Effector memory CD8-positive, alpha-beta T cell (primary cell): ENCODE data around the gene KICS2.

ENCODE experiments used
- ATAC-seq: fragments of 150-1000 bp; cut with Tn5 transposase; replicated peaks from 2 replicates; pipeline ENCODE4 v1.10.0; 2021; ENCODE audit warnings: mild to moderate bottlenecking, moderate library complexity
- DNase-seq, 3 experiments: peaks; one replicate each; pipeline ENCODE4 v3.0.0; 2021
- H3K27ac Mint-ChIP-seq, 2 donors: one replicate each; pipeline ENCODE4 v1.8.0; 2022; ENCODE audit warnings: mild to moderate bottlenecking in 2 of 2, mixed read lengths in 2 of 2, moderate library complexity in 2 of 2
- H3K27me3 Mint-ChIP-seq, 2 donors: one replicate each; pipeline ENCODE4 v1.8.0; 2022; ENCODE audit warnings: mixed read lengths in 2 of 2
- H3K36me3 Mint-ChIP-seq: one replicate; pipeline ENCODE4 v1.8.0; 2022; ENCODE audit warnings: mild to moderate bottlenecking, moderate library complexity, mixed read lengths; ENCODE audit not compliant: insufficient read depth
- H3K4me1 Mint-ChIP-seq, 2 donors: one replicate each; pipeline ENCODE4 v1.8.0; 2022; ENCODE audit warnings: low read depth in 2 of 2, mixed read lengths in 2 of 2
- H3K4me3 Mint-ChIP-seq, 2 donors: one replicate each; pipeline ENCODE4 v1.8.0; 2022; ENCODE audit warnings: mild to moderate bottlenecking in 2 of 2, mixed read lengths in 2 of 2, moderate library complexity in 2 of 2
- H3K9me3 Mint-ChIP-seq, 2 donors: one replicate each; pipeline ENCODE4 v1.8.0; 2022; ENCODE audit warnings: mixed read lengths in 2 of 2
- total RNA-seq, 9 experiments: gene quantifications; one replicate each; lab custom pipeline; 2026; lab: John Stamatoyannopoulos, UW

The KICS2 gene
- total RNA-seq: 10.1 to 25.7 (median 16.1) reads per million in 9 experiments

- H3K27ac Mint-ChIP-seq: peak within 1 kb of the TSS; percentile 98 to 99
- ATAC-seq: peak; percentile 91
- peak; percentile 86 to 92 (median 90) for DNase-seq
- H3K9me3 Mint-ChIP-seq: no peaks in the 10 kb centered on the region
- peak within 1 kb of the TSS; percentile 96 to 97 for H3K4me3 Mint-ChIP-seq
- peaks cover 11 to 14% of the 10 kb centered on the region in 2 donors for H3K27me3 Mint-ChIP-seq
- H3K36me3 Mint-ChIP-seq: peaks cover 21% of the 10 kb centered on the region
- peaks cover 12 to 18% of the 10 kb centered on the region in 2 donors for H3K4me1 Mint-ChIP-seq
These were observed at the start of gene KICS2 for GRCh38 chr12:64222009-64222765. Gene KICS2 (minus strand): TSS chr12:64222296. CDS start chr12:64222237, 59 bp downstream.

GRCh38 chr12:64270411-64270810 is 48.3 kb upstream of the KICS2 start:
- H3K9me3 Mint-ChIP-seq: no peaks in the 10 kb centered on the region
- no peak overlapping the region for H3K4me3 Mint-ChIP-seq
- no peak for DNase-seq
- H3K4me1 Mint-ChIP-seq: no peaks in the 10 kb centered on the region
- no peaks in the 10 kb centered on the region for H3K36me3 Mint-ChIP-seq
- ATAC-seq: no peak
- no peak overlapping the region for H3K27ac Mint-ChIP-seq
- peaks cover 16 to 36% of the 10 kb centered on the region in 2 donors for H3K27me3 Mint-ChIP-seq

GRCh38 chr12:64269161-64269560 is 47.1 kb upstream of the KICS2 start:
- no peaks in the 10 kb centered on the region for H3K4me1 Mint-ChIP-seq

GRCh38 chr12:64268409-64268808 is 46.3 kb upstream of the KICS2 start:
- Mint-ChIP-seq H3K27me3 (peaks cover 16 to 37% of the 10 kb centered on the region in 2 donors), H3K4me3 (no peak overlapping the region)
- no peak for ATAC-seq

More at GRCh38 chr12:64269161-64269560, 47.1 kb upstream of the KICS2 start:
- no peak overlapping the region for H3K27ac Mint-ChIP-seq
- DNase-seq (no peak), ATAC-seq (no peak)
- no peaks in the 10 kb centered on the region for H3K9me3 Mint-ChIP-seq
- no peak overlapping the region for H3K4me3 Mint-ChIP-seq
- peaks cover 16 to 45% of the 10 kb centered on the region in 2 donors for H3K27me3 Mint-ChIP-seq
- H3K36me3 Mint-ChIP-seq: no peaks in the 10 kb centered on the region

DNA sequence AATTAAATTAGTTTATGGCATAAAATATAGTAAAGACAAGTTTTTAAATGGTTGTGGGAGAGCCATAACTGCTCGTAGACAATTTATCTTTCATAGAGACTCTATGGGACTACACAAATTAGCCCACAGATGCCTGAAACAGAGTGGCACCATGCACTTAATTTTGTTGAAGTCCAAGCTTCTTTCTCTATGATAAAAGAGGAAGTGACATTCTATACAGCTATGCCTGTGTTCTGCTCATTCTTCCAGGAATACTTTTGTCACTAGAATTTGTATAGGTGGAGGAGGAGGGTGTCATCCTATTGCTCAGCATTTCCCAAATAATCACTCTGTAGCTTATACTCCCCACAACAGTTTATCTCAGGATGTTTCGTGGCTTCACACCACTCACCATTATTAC is 43.7 kb upstream of the KICS2 start:
- Mint-ChIP-seq H3K4me3 (no peak overlapping the region), H3K4me1 (no peaks in the 10 kb centered on the region), H3K9me3 (no peaks in the 10 kb centered on the region), H3K27ac (no peak overlapping the region), H3K27me3 (peaks cover 16 to 36% of the 10 kb centered on the region in 2 donors), H3K36me3 (no peaks in the 10 kb centered on the region)
- no peak for ATAC-seq
- no peak for DNase-seq

More at GRCh38 chr12:64268409-64268808, 46.3 kb upstream of the KICS2 start:
- Mint-ChIP-seq H3K4me1 (no peaks in the 10 kb centered on the region), H3K9me3 (no peaks in the 10 kb centered on the region), H3K27ac (no peak overlapping the region), H3K36me3 (no peaks in the 10 kb centered on the region)
- no peak for DNase-seq

- H3K4me1 Mint-ChIP-seq: no peaks in the 10 kb centered on the region
- peaks cover 13 to 27% of the 10 kb centered on the region in 2 donors for H3K27me3 Mint-ChIP-seq
- ATAC-seq (no peak), DNase-seq (no peak)
- no peak overlapping the region for H3K27ac Mint-ChIP-seq
- no peaks in the 10 kb centered on the region for H3K9me3 Mint-ChIP-seq
- no peaks in the 10 kb centered on the region for H3K36me3 Mint-ChIP-seq
- H3K4me3 Mint-ChIP-seq: no peak overlapping the region
These were observed 39.7 kb upstream of the KICS2 start for GRCh38 chr12:64261813-64262212.

GRCh38 chr12:64258576-64258975 is 36.5 kb upstream of the KICS2 start:
- DNase-seq (no peak), ATAC-seq (no peak)
- H3K36me3 Mint-ChIP-seq: no peaks in the 10 kb centered on the region
- H3K4me3 Mint-ChIP-seq: no peak overlapping the region
- H3K4me1 Mint-ChIP-seq: peaks cover 5% of the 10 kb centered on the region in 2 donors
- H3K27ac Mint-ChIP-seq: no peak overlapping the region
- H3K9me3 Mint-ChIP-seq: no peaks in the 10 kb centered on the region
- H3K27me3 Mint-ChIP-seq: peaks cover 4 to 7% of the 10 kb centered on the region in 2 donors

GRCh38 chr12:64256166-64256800 is 34.2 kb upstream of the KICS2 start:
- no peak overlapping the region for H3K4me3 Mint-ChIP-seq
- DNase-seq (peak; percentile 6 to 13 (median 12)), ATAC-seq (no peak)
- no peak overlapping the region for H3K27ac Mint-ChIP-seq
- peaks cover 0 to 4% of the 10 kb centered on the region in 2 donors for H3K27me3 Mint-ChIP-seq
- no peaks in the 10 kb centered on the region for H3K9me3 Mint-ChIP-seq
- no peaks in the 10 kb centered on the region for H3K36me3 Mint-ChIP-seq
- H3K4me1 Mint-ChIP-seq: peaks cover 5% of the 10 kb centered on the region in 2 donors

GRCh38 chr12:64255249-64255648 is 33.2 kb upstream of the KICS2 start:
- peaks cover 0 to 11% of the 10 kb centered on the region in 2 donors for H3K27me3 Mint-ChIP-seq
- peaks cover 5% of the 10 kb centered on the region in 2 donors for H3K4me1 Mint-ChIP-seq
- no peak overlapping the region for H3K27ac Mint-ChIP-seq
- ATAC-seq: no peak
- H3K9me3 Mint-ChIP-seq: no peaks in the 10 kb centered on the region
- no peaks in the 10 kb centered on the region for H3K36me3 Mint-ChIP-seq
- DNase-seq: no peak
- H3K4me3 Mint-ChIP-seq: no peak overlapping the region

DNA sequence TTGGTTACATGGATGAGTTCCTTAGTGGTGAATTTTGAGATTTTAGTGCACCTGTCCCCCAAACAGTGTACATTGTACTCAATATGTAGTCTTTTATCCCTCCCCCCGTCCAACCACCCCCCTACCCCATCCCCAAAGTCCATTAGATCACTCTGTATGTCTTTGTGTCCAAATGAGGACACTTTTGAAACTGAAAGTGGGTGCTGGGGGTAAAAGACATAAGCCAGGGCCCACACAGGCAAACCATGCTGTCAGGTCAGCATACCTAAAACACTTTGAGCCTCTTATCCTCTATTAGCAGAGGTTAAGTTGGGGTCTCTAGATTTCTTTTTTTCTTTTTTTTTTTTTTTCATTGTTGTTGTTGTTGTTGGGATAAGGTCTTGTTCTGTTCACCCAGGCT is 31.3 kb upstream of the KICS2 start:
- Mint-ChIP-seq H3K9me3 (no peaks in the 10 kb centered on the region), H3K36me3 (no peaks in the 10 kb centered on the region), H3K27ac (no peak overlapping the region), H3K4me3 (no peak overlapping the region), H3K4me1 (peaks cover 5% of the 10 kb centered on the region in 2 donors), H3K27me3 (peaks cover 0 to 7% of the 10 kb centered on the region in 2 donors)
- ATAC-seq (no peak), DNase-seq (no peak)

DNA sequence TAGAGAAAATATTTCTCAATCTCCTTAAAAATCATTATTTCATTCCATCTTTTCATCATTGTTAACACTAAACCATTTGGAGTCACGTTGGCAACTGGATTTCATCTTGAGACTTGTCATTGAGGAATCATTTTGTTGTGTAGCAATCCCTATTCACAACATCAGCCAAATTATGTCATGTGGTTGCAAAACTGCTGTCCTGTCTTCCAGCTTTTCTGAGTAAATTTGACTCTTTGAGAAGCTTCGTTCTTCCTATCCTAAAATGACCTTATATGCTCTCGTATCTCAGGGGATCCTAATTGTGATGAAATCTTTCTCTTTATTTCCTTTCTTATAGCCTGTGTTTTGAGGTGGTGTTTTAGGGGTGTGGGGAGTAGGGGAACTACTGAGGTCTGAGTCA is 30.6 kb upstream of the KICS2 start:
- H3K27ac Mint-ChIP-seq: no peak overlapping the region
- peaks cover 5% of the 10 kb centered on the region in 2 donors for H3K4me1 Mint-ChIP-seq
- DNase-seq: no peak
- ATAC-seq: no peak
- no peaks in the 10 kb centered on the region for H3K9me3 Mint-ChIP-seq
- H3K27me3 Mint-ChIP-seq: peaks cover 0 to 7% of the 10 kb centered on the region in 2 donors
- no peak overlapping the region for H3K4me3 Mint-ChIP-seq
- no peaks in the 10 kb centered on the region for H3K36me3 Mint-ChIP-seq

GRCh38 chr12:64243809-64244208 is 21.7 kb upstream of the KICS2 start:
- no peaks in the 10 kb centered on the region for H3K4me1 Mint-ChIP-seq
- H3K27ac Mint-ChIP-seq: no peak overlapping the region
- no peaks in the 10 kb centered on the region for H3K9me3 Mint-ChIP-seq

DNA sequence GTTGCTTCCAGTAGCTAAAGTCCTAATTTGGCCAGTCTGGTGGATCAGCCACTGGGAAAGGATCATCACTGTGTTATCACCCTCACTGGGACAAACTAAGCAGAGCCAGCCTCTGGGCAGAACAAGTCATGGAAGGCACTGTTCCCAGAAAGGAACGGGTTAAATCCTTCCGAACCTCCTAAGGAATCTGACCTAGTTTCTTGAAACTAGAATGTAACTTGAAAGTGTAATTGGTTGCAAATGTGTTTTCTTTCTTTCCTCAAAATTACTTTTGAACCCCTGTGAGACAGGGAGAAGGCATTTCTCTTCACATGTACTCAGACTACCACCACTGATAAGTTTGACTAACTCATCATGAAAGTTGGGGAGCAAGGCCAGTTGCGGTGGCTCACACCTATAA is 18.7 kb upstream of the KICS2 start:
- no peak for ATAC-seq
- H3K4me1 Mint-ChIP-seq: no peaks in the 10 kb centered on the region
- H3K4me3 Mint-ChIP-seq: no peak overlapping the region
- peaks cover 0 to 12% of the 10 kb centered on the region in 2 donors for H3K27me3 Mint-ChIP-seq
- H3K9me3 Mint-ChIP-seq: no peaks in the 10 kb centered on the region
- H3K36me3 Mint-ChIP-seq: no peaks in the 10 kb centered on the region
- no peak for DNase-seq
- H3K27ac Mint-ChIP-seq: no peak overlapping the region

More at GRCh38 chr12:64243809-64244208, 21.7 kb upstream of the KICS2 start:
- Mint-ChIP-seq H3K36me3 (no peaks in the 10 kb centered on the region), H3K27me3 (peaks cover 0 to 5% of the 10 kb centered on the region in 2 donors), H3K4me3 (no peak overlapping the region)
- DNase-seq: no peak
- no peak for ATAC-seq

- ATAC-seq: no peak
- no peak overlapping the region for H3K4me3 Mint-ChIP-seq
- H3K9me3 Mint-ChIP-seq: no peaks in the 10 kb centered on the region
- H3K27me3 Mint-ChIP-seq: peaks cover 21 to 34% of the 10 kb centered on the region in 2 donors
- DNase-seq: no peak
- no peaks in the 10 kb centered on the region for H3K4me1 Mint-ChIP-seq
- no peaks in the 10 kb centered on the region for H3K36me3 Mint-ChIP-seq
- no peak overlapping the region for H3K27ac Mint-ChIP-seq
These were observed 15.3 kb upstream of the KICS2 start for GRCh38 chr12:64237382-64237781.
